ENCODE data around the gene NDUFV3.

GRCh38 chr21:42851812-42852665 is 41.1 kb upstream of the NDUFV3 start:
- no peak for TF ChIP-seq CTCF (IDR thresholded peaks at IDR 0.05)
- no peak for TF ChIP-seq ZFX (IDR thresholded peaks at IDR 0.05; ENCODE audit: borderline replicate concordance)
